ENCODE results near the gene EGF.
A peak's percentile ranks its signal among the peaks of the same experiment; 100 is the strongest.

Gene EGF

GRCh38 chr4:109990261-109991257 is 77.9 kb downstream of the EGF start:
- DNase-seq = peak in 1 of 58 donors; percentile 17

- no peak for DNase-seq
These were observed 80.4 kb downstream of the EGF start for GRCh38 chr4:109993116-109993515.

GRCh38 chr4:109994415-109994827 is 81.7 kb downstream of the EGF start:
- no peak for DNase-seq

- DNase-seq = peak in 1 of 58 donors; percentile 1
These were observed 83.8 kb downstream of the EGF start for GRCh38 chr4:109996526-109996925.

- peak in 2 of 58 donors; percentile 4 to 46 for DNase-seq
These were observed 86.3 kb downstream of the EGF start for GRCh38 chr4:109998867-109999584.

- DNase-seq = no peak
These were observed 86.9 kb downstream of the EGF start for GRCh38 chr4:109999585-109999912.

GRCh38 chr4:110002326-110002725 is 89.6 kb downstream of the EGF start:
- DNase-seq = no peak

GRCh38 chr4:110003401-110004187 is 90.9 kb downstream of the EGF start:
- no peak for DNase-seq

GRCh38 chr4:110004556-110004955 is 91.9 kb downstream of the EGF start:
- DNase-seq = no peak

GRCh38 chr4:110005461-110006056 is 92.9 kb downstream of the EGF start:
- DNase-seq = peak in 2 of 58 donors; percentile 45 to 47

- DNase-seq = no peak
These were observed 94.5 kb downstream of the EGF start for GRCh38 chr4:110007217-110007616.

- DNase-seq = no peak
These were observed 95.9 kb downstream of the EGF start for GRCh38 chr4:110008540-110008939.

- DNase-seq = no peak
These were observed 96.9 kb downstream of the EGF start for GRCh38 chr4:110009550-110009949.

- no peak for DNase-seq
These were observed 98.1 kb downstream of the EGF start for GRCh38 chr4:110010797-110011196.

- DNase-seq = no peak
These were observed 100.2 kb downstream of the EGF start for GRCh38 chr4:110012917-110013316.

- no peak for DNase-seq
These were observed 101.5 kb downstream of the EGF start for GRCh38 chr4:110014233-110014632.

- no peak for DNase-seq
These were observed 106.5 kb downstream of the EGF start for GRCh38 chr4:110019153-110019552.

GRCh38 chr4:110020139-110020538 is 107.5 kb downstream of the EGF start:
- no peak for DNase-seq

- no peak for DNase-seq
These were observed 108.2 kb downstream of the EGF start for GRCh38 chr4:110020646-110021443.

GRCh38 chr4:110022457-110022856 is 109.8 kb downstream of the EGF start:
- DNase-seq = no peak

Data from anterior cingulate cortex (tissue), 58 donors.